ENCODE results near the gene AHCYL2.
"Not testable (repeated sequence)": the region's sequence is repeated elsewhere in the genome, so short reads cannot be mapped to it uniquely, and the experiment has no call there.

Gene AHCYL2

DNA sequence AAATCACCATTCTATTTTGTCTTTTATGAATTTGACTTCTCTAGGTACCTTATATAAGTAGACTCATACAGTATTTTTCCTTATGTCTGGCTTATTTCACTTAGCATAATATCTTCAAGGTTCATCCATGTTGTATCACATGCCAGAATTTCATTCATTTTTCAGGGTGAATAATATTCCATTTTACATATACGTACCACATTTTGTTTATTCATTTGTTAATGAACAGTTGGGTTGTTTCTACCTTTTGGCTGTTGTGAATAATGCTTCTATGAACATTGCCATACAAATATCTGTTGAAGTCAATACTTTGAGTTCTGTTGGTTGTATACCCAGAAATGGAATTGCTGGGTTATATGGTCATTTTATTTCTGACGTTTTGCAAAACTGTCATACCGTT, 20.7 kb downstream of the AHCYL2 start:
- DNase-seq (ENCODE audit: low read depth), result no peak

GRCh38 chr7:129247087-129247486, 22.3 kb downstream of the AHCYL2 start:
- DNase-seq (ENCODE audit: low read depth), result no peak

DNA sequence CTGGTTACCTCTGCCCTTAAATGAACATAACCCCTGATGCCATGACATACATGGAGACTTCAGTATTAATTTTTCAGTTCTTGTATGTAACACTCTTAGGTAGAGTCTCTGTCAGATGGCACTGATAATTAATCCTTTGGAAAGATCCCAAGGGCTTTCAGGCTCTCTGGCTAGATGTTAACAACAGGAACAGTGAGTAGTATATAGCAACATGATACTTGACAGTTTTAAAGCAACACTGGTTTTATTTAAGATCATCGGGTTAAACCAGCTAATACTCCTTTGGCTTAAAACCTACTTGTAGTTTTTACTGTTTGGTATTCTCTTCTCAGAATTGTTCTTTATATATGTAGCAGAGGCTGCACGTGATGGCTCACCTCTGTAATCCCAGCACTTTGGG, 27.3 kb downstream of the AHCYL2 start:
- no peak for DNase-seq (ENCODE audit: low read depth)

- not testable (repeated sequence) for DNase-seq (ENCODE audit: low read depth)
These were observed 27.8 kb downstream of the AHCYL2 start for GRCh38 chr7:129252603-129253002.

DNA sequence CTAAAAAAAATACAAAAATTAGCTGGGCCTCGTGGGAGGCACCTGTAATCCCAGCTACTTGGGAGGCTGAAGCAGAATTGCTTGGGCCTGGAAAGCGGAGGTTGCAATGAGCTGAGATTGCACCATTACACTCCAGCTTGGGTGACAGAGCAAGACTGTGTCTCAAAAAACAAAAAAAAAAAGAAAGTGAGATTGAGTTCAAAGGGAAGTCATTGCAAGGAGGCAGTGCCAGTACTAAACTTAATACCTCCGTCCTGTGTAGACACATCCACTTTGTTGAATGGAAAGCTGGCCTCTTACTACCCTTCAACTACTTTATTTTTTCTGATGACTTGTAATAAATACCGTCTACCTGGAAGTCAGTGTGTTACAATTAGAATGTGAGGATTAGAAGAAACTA, 31.0 kb downstream of the AHCYL2 start:
- no peak for DNase-seq (ENCODE audit: low read depth)

GRCh38 chr7:129256221-129256620, 31.4 kb downstream of the AHCYL2 start:
- DNase-seq (ENCODE audit: low read depth), result no peak

DNA sequence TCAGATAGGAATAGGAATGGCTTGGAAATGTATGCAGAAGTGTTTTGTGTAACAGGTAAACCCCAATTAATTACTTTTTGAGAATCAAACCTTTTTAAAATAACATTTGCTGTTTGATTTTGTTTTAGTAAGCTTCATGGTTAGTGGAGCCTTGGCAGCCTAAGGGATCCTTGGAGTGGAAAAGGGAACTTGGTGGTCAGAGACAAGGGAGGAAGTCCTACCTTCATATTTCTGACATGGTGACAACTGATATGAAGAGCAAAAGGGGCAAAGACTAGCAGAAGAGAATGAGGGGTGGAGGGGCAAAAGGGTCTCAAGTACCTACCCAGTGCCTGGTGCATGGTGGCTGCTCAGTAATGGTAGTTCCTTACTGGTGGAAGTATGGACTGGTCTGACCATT, 32.3 kb downstream of the AHCYL2 start:
- DNase-seq (ENCODE audit: low read depth), result no peak

GRCh38 chr7:129258649-129259389, 34.0 kb downstream of the AHCYL2 start:
- no peak for DNase-seq (ENCODE audit: low read depth)

DNA sequence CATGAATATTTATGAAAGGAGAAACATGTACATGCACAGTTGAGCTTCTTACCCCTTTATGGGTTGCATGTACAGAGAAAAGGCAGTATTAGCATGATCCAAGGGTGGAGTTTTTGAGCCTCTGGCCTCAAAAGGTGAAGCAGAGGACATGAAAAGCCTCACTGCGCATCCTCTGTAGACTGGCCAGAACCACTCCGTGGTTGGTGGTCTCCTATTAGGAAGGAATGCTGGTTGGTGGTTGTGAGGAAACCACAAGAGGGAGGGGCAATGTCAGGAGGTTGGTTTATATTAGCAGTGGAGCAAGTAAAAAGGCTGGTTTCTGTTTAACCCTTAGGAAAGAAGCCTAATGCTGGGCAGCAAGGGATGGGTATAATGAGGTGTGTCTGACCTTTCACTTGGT, 37.5 kb downstream of the AHCYL2 start:
- peak; percentile 31 for DNase-seq (ENCODE audit: low read depth)

- no peak for DNase-seq (ENCODE audit: low read depth)
These were observed 38.3 kb downstream of the AHCYL2 start for GRCh38 chr7:129263168-129263567.

GRCh38 chr7:129264534-129264933, 39.7 kb downstream of the AHCYL2 start:
- no peak for DNase-seq (ENCODE audit: low read depth)

GRCh38 chr7:129265328-129265727, 40.5 kb downstream of the AHCYL2 start:
- DNase-seq (ENCODE audit: low read depth), result no peak

DNA sequence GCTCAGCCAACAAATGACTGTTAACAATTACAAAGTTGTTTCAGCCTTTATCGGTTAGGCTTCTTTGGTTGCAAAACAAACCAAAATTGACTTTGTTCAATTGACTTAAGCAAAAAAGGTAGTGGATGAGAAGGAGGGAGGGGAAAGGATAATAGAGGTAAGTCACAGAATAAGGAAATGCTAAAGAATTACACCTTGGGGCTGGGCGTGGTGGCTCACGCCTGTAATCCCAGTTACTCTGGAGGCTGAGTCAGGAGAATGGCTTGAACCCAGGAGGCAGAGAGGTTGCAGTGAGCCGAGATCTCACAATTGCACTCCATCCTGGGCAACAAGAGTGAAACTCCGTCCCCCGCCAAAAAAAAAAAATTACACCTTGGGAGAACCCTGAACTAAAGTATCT, 41.4 kb downstream of the AHCYL2 start:
- DNase-seq (ENCODE audit: low read depth), result no peak

- no peak for DNase-seq (ENCODE audit: low read depth)
These were observed 45.2 kb downstream of the AHCYL2 start for GRCh38 chr7:129270077-129270476.

- DNase-seq (ENCODE audit: low read depth), result peak; percentile 62
These were observed 46.9 kb downstream of the AHCYL2 start for GRCh38 chr7:129271500-129272355.

GRCh38 chr7:129273936-129274335, 49.1 kb downstream of the AHCYL2 start:
- DNase-seq (ENCODE audit: low read depth), result no peak

- no peak for DNase-seq (ENCODE audit: low read depth)
These were observed 52.8 kb downstream of the AHCYL2 start for GRCh38 chr7:129277629-129278028.

- no peak for DNase-seq (ENCODE audit: low read depth)
These were observed 53.9 kb downstream of the AHCYL2 start for GRCh38 chr7:129278688-129279087.

DNA sequence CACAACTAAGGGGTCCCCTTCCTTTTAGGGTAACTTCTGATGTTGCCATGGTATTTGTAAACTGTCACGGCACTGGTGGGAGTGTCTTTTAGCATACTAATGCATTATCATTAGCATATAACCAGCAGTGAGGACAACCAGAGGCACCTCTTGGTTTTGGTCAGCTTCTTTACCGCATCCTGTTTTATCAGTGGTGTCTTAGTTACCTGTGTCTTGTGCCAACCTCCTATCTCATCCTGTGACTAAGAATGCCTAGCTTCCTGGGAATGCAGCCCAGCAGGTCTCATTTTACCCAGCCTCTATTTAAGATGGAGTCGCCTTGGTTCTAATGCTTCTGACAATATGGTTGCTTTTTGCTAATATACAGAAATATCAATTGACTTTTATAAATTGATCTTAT, 54.9 kb downstream of the AHCYL2 start:
- no peak for DNase-seq (ENCODE audit: low read depth)

DNA sequence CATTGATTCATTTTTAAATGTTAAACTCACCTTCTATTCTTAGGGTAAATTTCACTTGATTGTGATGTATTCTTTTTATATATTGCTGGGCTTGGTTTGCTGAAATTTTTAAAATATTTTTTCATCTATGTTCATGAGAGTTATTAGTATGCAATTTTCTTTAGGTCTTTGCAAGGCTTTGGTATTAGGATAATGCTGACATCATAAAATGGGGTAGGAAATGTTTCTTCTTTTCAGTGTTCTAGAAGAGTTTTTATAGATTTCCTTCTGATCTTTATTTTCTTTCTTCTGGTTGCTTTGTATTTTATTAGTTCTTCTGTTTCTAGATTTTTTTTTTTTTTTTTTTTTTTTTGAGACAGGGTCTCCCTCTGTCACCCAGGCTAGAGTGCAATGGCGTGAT, 56.3 kb downstream of the AHCYL2 start:
- DNase-seq (ENCODE audit: low read depth), result no peak

GRCh38 chr7:129282865-129283264, 58.0 kb downstream of the AHCYL2 start:
- no peak for DNase-seq (ENCODE audit: low read depth)

DNA sequence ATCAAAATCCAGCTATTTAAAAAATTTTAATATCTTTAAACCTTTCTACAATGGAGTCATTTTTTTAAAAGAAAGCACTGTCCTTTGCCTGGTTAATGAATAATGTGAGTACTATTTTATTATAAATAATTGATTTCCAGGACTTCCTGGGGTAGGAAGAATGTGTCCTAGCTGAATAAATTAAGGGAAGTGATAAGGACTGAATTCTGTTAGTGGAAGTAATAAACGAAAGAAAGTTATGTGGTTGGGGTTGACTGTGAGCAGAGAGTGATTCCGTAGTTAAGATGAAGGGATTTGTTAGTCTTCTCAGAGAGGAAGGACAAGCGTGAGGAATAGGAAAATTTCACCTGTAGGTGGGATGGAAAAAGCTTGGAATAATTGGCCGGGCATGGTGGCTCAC, 59.1 kb downstream of the AHCYL2 start:
- DNase-seq (ENCODE audit: low read depth), result no peak

- DNase-seq (ENCODE audit: low read depth), result no peak
These were observed 60.3 kb downstream of the AHCYL2 start for GRCh38 chr7:129285111-129285510.
